Limb (tissue), 2 donors: Measurements from ENCODE around the gene KIFAP3.
"Not testable (repeated sequence)": the region's sequence is repeated elsewhere in the genome, so short reads cannot be mapped to it uniquely, and the experiment has no call there.

ENCODE experiments used
- DNase-seq, 2 donors: peaks; one replicate each; pipeline ENCODE4 v3.0.0-alpha.2; 2016; ENCODE audit errors: extremely low spot score in 2 of 2

Gene KIFAP3

DNA sequence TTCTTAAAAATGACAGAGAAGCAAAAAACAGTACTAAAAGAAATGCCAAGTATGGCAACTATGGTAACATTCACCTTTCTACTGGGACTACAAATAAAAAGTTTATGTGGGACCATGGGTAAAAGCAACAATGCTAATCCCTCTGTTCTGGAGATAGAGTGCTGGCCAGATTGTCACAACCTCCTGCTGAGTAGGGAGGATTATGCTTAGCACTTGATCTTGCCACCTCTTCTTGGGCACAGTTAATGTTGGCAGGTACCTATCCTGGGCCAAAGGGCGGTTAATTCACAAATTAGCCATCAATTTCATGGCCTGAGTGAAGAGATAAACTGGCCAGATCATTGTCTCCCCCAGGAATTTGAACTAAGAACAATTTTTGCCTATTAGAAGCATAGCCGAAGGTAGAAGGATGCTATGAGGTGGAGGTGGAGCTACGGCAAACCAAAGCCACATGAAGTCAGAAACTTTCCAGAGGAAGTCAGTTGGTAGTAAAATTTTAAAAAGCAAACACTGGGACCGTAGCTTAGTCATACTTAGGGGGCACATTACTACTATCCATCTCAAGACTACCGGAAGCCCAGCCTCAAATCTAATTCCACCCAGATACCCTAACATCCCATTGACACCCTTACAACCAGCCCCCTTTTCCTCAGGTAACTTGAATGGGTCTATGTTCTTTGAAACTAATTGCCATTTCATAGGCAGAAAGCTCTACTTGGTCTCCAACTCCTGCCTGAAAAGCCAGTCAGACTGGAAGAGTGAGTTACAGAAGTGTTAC is 183.5 kb downstream of the KIFAP3 start:
- no peak for DNase-seq

- no peak for DNase-seq
Observed at GRCh38 chr1:169889871-169890270, 184.6 kb downstream of the KIFAP3 start.

- no peak for DNase-seq
Observed at GRCh38 chr1:169886931-169887330, 187.6 kb downstream of the KIFAP3 start.

DNA sequence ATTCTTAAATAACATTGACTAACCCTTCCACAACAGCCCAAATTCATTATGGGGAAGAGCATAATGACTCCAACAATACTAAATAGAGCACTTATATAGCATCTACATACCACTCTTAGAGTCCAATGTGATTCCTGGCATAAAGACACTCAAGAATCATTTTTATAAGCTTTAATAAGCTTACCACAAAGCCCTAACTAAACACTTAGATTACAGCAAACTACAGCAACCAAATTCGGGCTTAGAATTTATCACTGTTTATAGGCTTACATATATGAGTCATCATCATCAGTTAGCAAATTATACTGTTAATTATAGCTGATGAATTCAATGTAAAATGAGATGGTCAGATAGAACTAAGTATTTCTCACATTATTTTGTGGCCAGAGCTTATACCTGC is 188.1 kb downstream of the KIFAP3 start:
- no peak for DNase-seq

DNA sequence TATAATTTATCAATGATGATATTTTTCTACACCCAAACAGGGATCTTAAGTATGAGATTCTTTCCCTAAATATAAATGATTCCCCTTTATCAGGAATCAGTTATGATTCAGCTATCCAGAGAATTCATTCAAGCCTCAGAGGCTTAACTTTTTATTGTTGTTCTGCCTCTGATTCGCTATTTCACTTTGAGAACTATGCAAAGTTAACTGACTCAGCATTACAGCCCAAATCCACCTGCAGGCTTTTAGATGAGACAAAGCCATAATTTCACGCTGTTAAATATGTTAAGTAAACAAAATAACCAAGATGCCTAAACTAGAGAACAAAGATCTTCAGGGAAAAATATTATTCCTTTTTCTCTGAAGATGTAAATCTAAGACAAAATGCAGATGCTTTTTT is 189.3 kb downstream of the KIFAP3 start:
- DNase-seq, result no peak

GRCh38 chr1:169884634-169885033 is 189.9 kb downstream of the KIFAP3 start:
- DNase-seq, result no peak

DNA sequence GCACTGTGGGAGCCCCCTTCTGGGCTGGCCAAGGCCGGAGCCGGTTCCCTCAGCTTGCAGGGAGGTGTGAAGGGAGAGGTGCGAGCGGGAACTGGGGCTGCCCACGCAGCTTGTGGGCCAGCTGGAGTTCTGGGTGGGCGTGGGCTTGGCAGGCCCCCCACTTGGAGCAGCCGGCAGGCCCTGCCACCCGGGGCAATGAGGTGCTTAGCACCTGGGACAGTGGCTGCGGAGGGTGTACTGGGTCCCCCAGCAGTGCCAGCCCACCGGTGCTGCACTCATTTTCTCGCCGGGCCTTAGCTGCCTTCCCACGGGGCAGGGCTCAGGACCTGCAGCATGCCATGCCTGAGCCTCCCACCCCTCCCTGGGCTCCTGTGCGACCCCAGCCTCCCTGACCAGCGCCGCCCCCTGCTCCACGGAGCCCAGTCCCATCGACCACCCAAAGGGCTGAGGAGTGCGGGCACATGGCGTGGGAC is 192.4 kb downstream of the KIFAP3 start:
- no peak for DNase-seq

GRCh38 chr1:169879034-169879840 is 195.3 kb downstream of the KIFAP3 start:
- no peak for DNase-seq

DNA sequence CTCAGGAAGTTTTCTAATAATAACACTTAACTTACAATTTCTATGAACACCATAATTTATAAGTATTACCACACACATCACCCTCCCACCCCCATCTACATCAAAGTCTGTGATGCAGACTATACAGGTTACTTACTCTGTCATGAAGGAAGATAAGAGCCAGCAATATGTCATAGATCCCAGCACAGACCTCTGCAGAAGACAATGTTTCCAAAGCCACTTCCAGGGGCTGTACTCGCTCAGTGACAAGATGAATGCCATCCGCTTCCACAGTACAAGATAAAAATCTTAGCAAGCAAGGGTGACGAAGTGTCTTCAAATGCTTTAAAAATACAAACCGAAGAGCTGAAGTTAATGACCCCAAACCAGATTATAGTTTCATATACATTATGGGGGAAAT is 196.0 kb downstream of the KIFAP3 start:
- DNase-seq, result no peak

GRCh38 chr1:169877800-169878491 is 196.5 kb downstream of the KIFAP3 start:
- no peak for DNase-seq

DNA sequence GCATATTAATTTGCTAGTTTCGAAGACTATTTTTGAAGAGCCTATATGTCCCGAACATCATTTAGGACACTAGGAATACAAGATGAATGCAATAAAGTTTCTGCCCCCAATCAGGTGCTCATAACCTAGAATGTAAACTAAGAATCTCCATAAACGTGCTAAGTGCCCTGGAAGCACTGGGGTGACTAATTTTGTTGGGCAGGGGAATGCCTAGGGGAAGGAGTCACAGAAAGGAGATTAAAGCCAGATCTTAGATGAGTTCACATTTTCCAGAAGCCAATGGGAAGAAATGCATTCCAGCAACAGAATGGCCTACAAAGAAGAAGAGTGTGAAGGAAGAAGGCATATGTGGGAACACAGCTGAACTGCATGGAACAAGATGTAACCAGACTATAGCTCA is 200.3 kb downstream of the KIFAP3 start:
- no peak for DNase-seq

GRCh38 chr1:169873582-169874199 is 200.8 kb downstream of the KIFAP3 start:
- DNase-seq, result no peak

GRCh38 chr1:169872906-169873305 is 201.6 kb downstream of the KIFAP3 start:
- no peak for DNase-seq

DNA sequence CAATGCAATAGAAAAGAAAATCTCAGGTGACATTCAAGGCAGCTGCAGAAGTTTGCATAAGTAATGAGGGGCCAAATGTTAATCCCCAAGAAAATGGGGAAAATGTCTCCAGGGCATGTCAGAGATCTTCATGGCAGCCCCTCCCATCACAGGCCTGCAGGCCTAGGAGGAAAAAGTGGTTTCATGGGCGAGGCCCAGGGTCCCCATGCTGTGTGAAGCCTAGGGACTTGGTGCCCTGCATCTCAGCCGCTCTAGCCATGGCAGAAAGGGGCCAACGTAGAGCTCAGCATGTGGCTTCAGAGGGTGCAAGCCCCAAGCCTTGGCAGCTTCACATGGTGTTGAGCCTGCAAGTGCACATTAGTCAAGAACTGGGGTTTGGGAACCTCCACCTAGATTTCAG is 202.5 kb downstream of the KIFAP3 start:
- DNase-seq, result not testable (repeated sequence)
